Metanephros (tissue), 2 donors: ENCODE data around the gene KDM1A. TPM values are rescaled to one million over a fixed set of nuclear protein-coding genes. Genes with fewer than 3 reads are reported as not detected.

Experiments
- small RNA-seq: library from RNA; depleted of rRNA; stranded (forward); fragments of <200 nt; gene quantifications from one replicate; pipeline ENCODE3, GENCODE V24; 2014; ENCODE audit warnings: low replicate concordance
- total RNA-seq: library from RNA; depleted of rRNA; stranded (reverse); fragments of >200 nt; gene quantifications from one replicate; pipeline ENCODE4 v1.2.3, GENCODE V29; 2014

Gene KDM1A
- total RNA-seq, result 114 TPM

GRCh38 chr1:23019094-23019862, at the start of gene KDM1A:
KDM1A (plus strand) TSS chr1:23019468; CDS start chr1:23019597, 129 bp downstream.

DNA sequence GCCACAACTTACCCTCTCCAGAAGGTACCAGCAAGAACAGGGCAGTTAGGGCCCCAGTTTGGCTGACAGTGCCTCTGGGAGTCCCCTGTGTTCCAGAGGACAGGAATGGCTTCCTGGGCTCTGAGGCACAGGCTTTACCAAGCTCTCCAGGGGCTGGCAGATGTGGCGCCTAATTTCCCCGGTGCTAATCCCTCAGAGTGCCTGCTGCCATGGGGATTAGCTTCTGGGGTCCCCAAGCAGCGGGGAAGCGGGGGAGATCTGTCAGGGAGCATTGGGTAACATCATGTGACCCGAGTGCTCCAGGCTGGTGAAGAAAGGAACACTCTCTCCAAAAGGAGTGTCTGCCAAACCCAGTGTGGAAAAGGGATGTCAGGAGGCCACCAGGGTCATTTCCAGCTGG, 46.5 kb upstream of the KDM1A start, which contains the start of gene LACTBL1:
Gene LACTBL1, minus strand, starts transcription at position 107 of the 400 bp plus-strand sequence. CDS start 550 bp downstream, outside the sequence.

Small RNA genes within 50 kb of the gene (small RNA-seq; reads per million reads assigned to genes)
- gene MIR3115, result not detected
- gene MIR4419A, result not detected

Other genes starting within 250 kb of the KDM1A start
- not detected for gene LACTBL1, start 46.6 kb upstream of the KDM1A start, total RNA-seq
- not detected for gene TEX46, start 3.6 kb upstream of the KDM1A start, total RNA-seq
- 24.3 TPM for gene LUZP1, start 149.4 kb downstream of the KDM1A start, total RNA-seq
- 0.12 TPM for gene HTR1D, start 198.0 kb downstream of the KDM1A start, total RNA-seq